Uterus (tissue), 4 donors: ENCODE measurements around the gene EIF2B1. TPM values are rescaled to one million over a fixed set of nuclear protein-coding genes. Genes with fewer than 3 reads are reported as not detected.
"Not testable (repeated sequence)": the region's sequence is repeated elsewhere in the genome, so short reads cannot be mapped to it uniquely, and the experiment has no call there.

Experiments used
- DNase-seq, 2 donors: peaks; one replicate each; pipeline ENCODE4 v3.0.0-alpha.2; 2019 to 2020
- H3K27ac ChIP-seq, 2 donors: fragments of 200-600 bp; sonication (generic); 1 replicate in 1 of 2; 2 replicates in 1 of 2; pipeline ENCODE4 v1.5.1; 2016 to 2018
- H3K27me3 ChIP-seq, 2 donors: fragments of 200-600 bp; sonication (generic); one replicate each; pipeline ENCODE4 v1.5.1; 2018 to 2019; ENCODE audit warnings: control low read depth in 1 of 2
- H3K36me3 ChIP-seq, 2 donors: fragments of 200-600 bp; sonication (generic); one replicate each; pipeline ENCODE4 v1.5.1; 2019; ENCODE audit warnings: control low read depth in 1 of 2
- H3K4me1 ChIP-seq, 2 donors: fragments of 200-600 bp; sonication (generic); one replicate each; pipeline ENCODE4 v1.5.1; 2018 to 2019; ENCODE audit warnings: control low read depth in 1 of 2
- H3K4me3 ChIP-seq, 2 donors: fragments of 200-600 bp; sonication (generic); 1 replicate in 1 of 2; 2 replicates in 1 of 2; pipeline ENCODE4 v1.5.1; 2018 to 2019; ENCODE audit warnings: mild to moderate bottlenecking in 1 of 2
- H3K9me3 ChIP-seq, 2 donors: fragments of 200-600 bp; sonication (generic); one replicate each; pipeline ENCODE4 v1.5.1; 2019; ENCODE audit warnings: control low read depth in 1 of 2
- CTCF ChIP-seq, 4 experiments: fragments of 200-600 bp in 2 of 4; fragments of 450-650 bp in 2 of 4; sonication (generic) in 2 of 4; IDR thresholded peaks; one replicate each; pipeline ENCODE4 v1.5.1; 2016 to 2019; ENCODE audit warnings: antibody characterized with exemption in 4 of 4, mild to moderate bottlenecking in 2 of 4, moderate library complexity in 1 of 4
- POLR2A ChIP-seq, 2 donors: fragments of 450-650 bp; IDR thresholded peaks; one replicate each; pipeline ENCODE4 v1.6.1; 2016; ENCODE audit warnings: antibody characterized with exemption in 2 of 2, mild to moderate bottlenecking in 1 of 2, moderate library complexity in 1 of 2
- intact Hi-C: fragments of 100-400 bp; cut with DNase I; formaldehyde crosslinking; loops from one replicate; pipeline ENCODE4 v1.15.1; 2023; ENCODE audit warnings: low total_unique reads
- total RNA-seq, 4 donors: library from RNA; depleted of rRNA in 3 of 4; stranded (reverse); fragments of >200 nt in 3 of 4; gene quantifications; one replicate each; pipeline versions ENCODE4 v1.1.0 to v1.2.4, GENCODE V29; 2014 to 2023
- donor health status: DM: yes; HTN: yes; CAD: no.

Gene EIF2B1
- total RNA-seq, 4 donors from 2014 or later, result 35.1 to 114 (median 66.7) TPM

DNA sequence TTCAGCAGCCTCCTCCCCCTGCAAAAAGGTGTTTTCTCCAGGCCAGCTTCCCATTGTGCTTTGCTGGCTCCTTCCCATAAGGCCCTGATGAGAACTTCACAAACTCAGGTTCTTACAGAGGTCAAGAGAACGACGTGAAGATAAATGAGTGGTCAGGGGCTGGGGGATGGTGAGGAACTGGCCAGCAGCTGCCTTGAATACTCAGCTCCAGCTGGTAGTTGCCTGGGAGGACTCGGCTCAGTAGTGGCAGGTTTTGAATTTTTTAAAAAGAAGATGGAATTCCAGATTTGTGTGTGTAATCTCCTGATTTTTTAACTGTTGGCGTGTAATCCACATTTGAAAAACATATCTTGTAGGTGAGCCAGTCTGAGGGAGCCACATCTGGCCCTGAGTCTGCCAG is 25.7 kb downstream of the EIF2B1 start:
- Histone ChIP-seq H3K4me3 (no peak overlapping the region), H3K9me3 (no peaks in the 10 kb centered on the region), H3K27me3 (no peaks in the 10 kb centered on the region), H3K27ac (no peak overlapping the region), H3K4me1 (no peaks in the 10 kb centered on the region), H3K36me3 (no peaks in the 10 kb centered on the region)
- intact Hi-C loops, result no loop called here
- TF ChIP-seq POLR2A (IDR thresholded peaks at IDR 0.05) (no peak), CTCF (IDR thresholded peaks at IDR 0.05) (no peak)
- no peak for DNase-seq

DNA sequence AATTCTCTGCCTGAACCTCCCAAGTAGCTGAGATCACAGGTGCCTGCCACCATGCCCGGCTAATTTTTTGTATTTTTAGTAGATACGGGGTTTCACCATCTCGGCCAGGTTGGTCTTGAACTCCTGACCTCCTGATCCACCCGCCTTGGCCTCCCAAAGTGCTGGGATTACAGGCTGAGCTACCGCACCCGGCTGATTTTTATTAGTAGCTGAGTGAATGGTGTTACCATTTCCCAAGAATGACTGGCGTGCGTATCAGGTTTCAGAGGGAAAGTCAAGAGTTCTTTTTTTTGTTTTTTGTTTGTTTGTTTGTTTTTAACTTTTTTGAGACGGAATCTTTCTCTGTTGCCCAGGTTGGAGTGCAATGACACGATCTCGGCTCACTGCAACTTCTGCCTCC is 30.0 kb downstream of the EIF2B1 start:
- H3K4me1 ChIP-seq, H3K9me3 ChIP-seq, H3K27me3 ChIP-seq, DNase-seq, intact Hi-C loops, H3K4me3 ChIP-seq, H3K27ac ChIP-seq, H3K36me3 ChIP-seq: not testable (repeated sequence)

DNA sequence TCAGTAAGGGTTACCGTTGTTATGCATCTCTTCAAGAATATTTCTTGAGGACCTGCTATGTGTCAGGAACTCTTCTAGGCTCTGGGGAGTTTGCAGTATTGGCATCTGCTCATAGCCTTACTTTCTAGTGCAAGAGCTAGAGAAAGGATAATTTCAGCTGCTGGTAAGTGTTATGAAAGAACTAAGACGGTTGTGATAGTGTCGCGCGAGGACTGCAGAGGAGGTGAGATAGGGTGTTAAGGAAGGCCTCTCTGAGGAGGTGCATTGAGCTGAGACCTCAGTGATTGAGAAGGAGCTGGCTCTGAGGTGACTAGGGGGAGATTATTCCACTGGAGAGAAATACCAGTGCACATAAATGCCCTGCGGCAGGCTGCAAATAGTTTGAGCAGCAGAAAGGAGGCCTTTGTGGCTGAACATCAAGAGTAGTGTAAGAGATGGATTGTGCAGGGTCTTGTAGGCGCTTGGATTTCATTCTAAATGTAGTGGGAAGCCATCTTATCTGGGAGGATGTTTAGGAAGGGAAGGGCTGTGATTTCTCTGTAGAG is 30.8 kb downstream of the EIF2B1 start:
- H3K36me3 ChIP-seq, result no peaks in the 10 kb centered on the region
- peak overlapping the region; percentile 81 to 92 for H3K27ac ChIP-seq
- intact Hi-C loops, result no loop called here
- no peaks in the 10 kb centered on the region for H3K4me1 ChIP-seq
- H3K4me3 ChIP-seq, result peak overlapping the region; percentile 78 to 85
- no peaks in the 10 kb centered on the region for H3K27me3 ChIP-seq
- TF ChIP-seq CTCF (IDR thresholded peaks at IDR 0.05) (no peak), POLR2A (IDR thresholded peaks at IDR 0.05) (no peak)
- no peak for DNase-seq
- no peaks in the 10 kb centered on the region for H3K9me3 ChIP-seq

GRCh38 chr12:123601602-123602489 is 31.6 kb downstream of the EIF2B1 start, which contains the start of gene DDX55:
DDX55 (plus strand) TSS chr12:123602099; CDS start chr12:123602149, 50 bp downstream.
- Histone ChIP-seq H3K27ac (peak within 1 kb of the TSS; percentile 81 to 92), H3K4me1 (no peaks in the 10 kb centered on the region), H3K4me3 (peak within 1 kb of the TSS; percentile 78 to 85), H3K27me3 (no peaks in the 10 kb centered on the region), H3K9me3 (no peaks in the 10 kb centered on the region), H3K36me3 (no peaks in the 10 kb centered on the region)
- intact Hi-C loops, result no loop called here
- peak; percentile 59 to 78 (median 66) for TF ChIP-seq CTCF (IDR thresholded peaks at IDR 0.05)
- peak in 1 of 2 donors; percentile 66 for TF ChIP-seq POLR2A (IDR thresholded peaks at IDR 0.05)
- DNase-seq, result peak; percentile 63 to 79

DNA sequence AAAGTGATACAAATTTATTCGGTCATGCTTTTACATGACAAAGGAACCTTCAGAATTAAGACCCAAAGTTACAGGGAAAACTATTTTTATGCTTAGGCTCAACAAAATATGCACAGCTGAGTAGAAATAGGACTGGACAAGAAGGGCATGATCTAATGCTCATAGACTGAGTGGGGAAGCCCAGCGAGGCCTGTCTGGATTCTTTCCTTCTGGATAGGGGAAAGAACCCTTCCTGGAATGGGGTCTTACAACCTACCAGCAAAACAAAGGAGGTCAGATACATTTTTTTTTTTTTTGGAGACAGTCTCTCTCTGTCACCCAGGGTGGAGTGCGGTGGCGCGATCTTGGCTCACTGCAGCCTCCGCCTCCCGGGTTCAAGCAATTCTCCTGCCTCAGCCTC is 33.8 kb downstream of the EIF2B1 start:
- H3K36me3 ChIP-seq, result no peaks in the 10 kb centered on the region
- no peaks in the 10 kb centered on the region for H3K27me3 ChIP-seq
- intact Hi-C loops, result no loop called here
- DNase-seq, result no peak
- H3K4me1 ChIP-seq, result no peaks in the 10 kb centered on the region
- no peak overlapping the region for H3K27ac ChIP-seq
- H3K4me3 ChIP-seq, result no peak overlapping the region
- TF ChIP-seq POLR2A (IDR thresholded peaks at IDR 0.05) (no peak), CTCF (IDR thresholded peaks at IDR 0.05) (no peak)
- no peaks in the 10 kb centered on the region for H3K9me3 ChIP-seq
